MM.1S (cell line): ENCODE results near the gene RACGAP1.

Source experiments
- DNase-seq: peaks from one replicate; pipeline ENCODE4 v3.0.0-alpha.2; 2015
- H2AFZ ChIP-seq: fragments of 300-600 bp; sonication (generic); 2 replicates; pipeline ENCODE4 v1.6.0; 2016; ENCODE audit warnings: antibody characterized with exemption, low read length
- H3F3A ChIP-seq: fragments of 300-600 bp; sonication (generic); 2 replicates; pipeline ENCODE4 v1.6.1; 2016; ENCODE audit warnings: mild to moderate bottlenecking, antibody characterized with exemption, low read length, moderate library complexity, mixed read lengths; ENCODE audit not compliant: insufficient read depth
- H3K27ac ChIP-seq: fragments of 300-600 bp; sonication (generic); 2 replicates; pipeline ENCODE4 v1.5.1; 2016; ENCODE audit warnings: mild to moderate bottlenecking, low read length
- H3K27me3 ChIP-seq: fragments of 300-600 bp; sonication (generic); replicated peaks from 2 replicates; pipeline ENCODE4 v1.6.0; 2016; ENCODE audit warnings: low read length; ENCODE audit not compliant: insufficient read depth
- H3K36me3 ChIP-seq: fragments of 300-600 bp; sonication (generic); replicated peaks from 2 replicates; pipeline ENCODE4 v1.6.1; 2016; ENCODE audit warnings: mild to moderate bottlenecking, low read length, mixed read lengths; ENCODE audit not compliant: insufficient read depth
- H3K4me1 ChIP-seq: fragments of 300-600 bp; sonication (generic); 2 replicates; pipeline ENCODE4 v1.6.1; 2016; ENCODE audit warnings: low read length, mixed read lengths
- H3K4me2 ChIP-seq: fragments of 300-600 bp; sonication (generic); 2 replicates; pipeline ENCODE4 v1.6.0; 2016; ENCODE audit warnings: low read depth, low read length
- H3K4me3 ChIP-seq: fragments of 300-600 bp; sonication (generic); 2 replicates; pipeline ENCODE4 v1.5.1; 2016; ENCODE audit warnings: low read length, mixed read lengths
- H3K79me2 ChIP-seq: fragments of 300-600 bp; sonication (generic); 2 replicates; pipeline ENCODE4 v1.6.1; 2016; ENCODE audit warnings: mixed run types, low read length, mixed read lengths
- H3K9ac ChIP-seq: fragments of 300-600 bp; sonication (generic); 2 replicates; pipeline ENCODE4 v1.6.1; 2016; ENCODE audit warnings: low read length, mixed read lengths
- H3K9me2 ChIP-seq: fragments of 300-600 bp; sonication (generic); replicated peaks from 2 replicates; pipeline ENCODE4 v1.6.1; 2016; ENCODE audit warnings: mild to moderate bottlenecking, low read length, mixed read lengths; ENCODE audit not compliant: insufficient read depth
- H3K9me3 ChIP-seq: fragments of 300-600 bp; sonication (generic); replicated peaks from 2 replicates; pipeline ENCODE4 v1.6.1; 2016; ENCODE audit warnings: mild to moderate bottlenecking, low read length, mixed read lengths; ENCODE audit not compliant: insufficient read depth
- H4K20me1 ChIP-seq: fragments of 300-600 bp; sonication (generic); 2 replicates; pipeline ENCODE4 v1.6.1; 2016; ENCODE audit warnings: mild to moderate bottlenecking, low read length, moderate library complexity, mixed read lengths; ENCODE audit not compliant: insufficient read depth
- CTCF ChIP-seq: fragments of 300-600 bp; sonication (generic); IDR thresholded peaks from 2 replicates; pipeline ENCODE4 v1.5.1; 2016; ENCODE audit warnings: antibody characterized with exemption, low read length, mixed read lengths
- EZH2 ChIP-seq: fragments of 300-600 bp; sonication (generic); optimal IDR thresholded peaks from 2 replicates; pipeline ENCODE3; 2017; ENCODE audit warnings: low read depth, mild to moderate bottlenecking, antibody characterized with exemption, low read length, mixed read lengths
- EZH2phosphoT487 ChIP-seq: fragments of 300-600 bp; sonication (generic); IDR thresholded peaks from 2 replicates; pipeline ENCODE4 v1.6.1; 2018; ENCODE audit warnings: antibody characterized with exemption, low read length

RACGAP1 gene

GRCh38 chr12:50025187-50026059 is at the start of gene RACGAP1:
TSS of gene RACGAP1 (minus strand) at chr12:50025494. CDS start at chr12:50016715, 8,779 bp downstream.
- no peaks in the 10 kb centered on the region for H4K20me1 ChIP-seq
- H3F3A ChIP-seq = no peaks in the 10 kb centered on the region
- no peaks in the 10 kb centered on the region for H3K9me2 ChIP-seq
- H2AFZ ChIP-seq = peak within 1 kb of the TSS; percentile 75
- H3K4me2 ChIP-seq = peak within 1 kb of the TSS; percentile 88
- no peaks in the 10 kb centered on the region for H3K9me3 ChIP-seq
- H3K4me1 ChIP-seq = no peaks in the 10 kb centered on the region
- H3K4me3 ChIP-seq = peak within 1 kb of the TSS; percentile 84
- H3K36me3 ChIP-seq = 0 out of 2 replicates have a peak, but pooled peaks cover 3% of the 10 kb centered on the region
- DNase-seq = peak; percentile 100
- peak within 1 kb of the TSS; percentile 77 for H3K9ac ChIP-seq
- TF ChIP-seq EZH2 (no peak), EZH2phosphoT487 (no peak), CTCF (no peak)
- peaks cover 49% of the 10 kb centered on the region for H3K79me2 ChIP-seq
- peak within 1 kb of the TSS; percentile 53; the same call in 1 of the 2 replicates for H3K27ac ChIP-seq
- H3K27me3 ChIP-seq = no peaks in the 10 kb centered on the region

- H3K9ac ChIP-seq = no peak overlapping the region
- no peak overlapping the region for H2AFZ ChIP-seq
- no peaks in the 10 kb centered on the region for H3F3A ChIP-seq
- no peak for DNase-seq
- no peak overlapping the region for H3K27ac ChIP-seq
- no peaks in the 10 kb centered on the region for H3K9me3 ChIP-seq
- H4K20me1 ChIP-seq = no peaks in the 10 kb centered on the region
- no peak overlapping the region for H3K4me3 ChIP-seq
- H3K4me2 ChIP-seq = no peak overlapping the region
- TF ChIP-seq EZH2 = no peak
- TF ChIP-seq CTCF = no peak
- TF ChIP-seq EZH2phosphoT487 = no peak
- H3K4me1 ChIP-seq = no peaks in the 10 kb centered on the region
- no peaks in the 10 kb centered on the region for H3K9me2 ChIP-seq
- no peaks in the 10 kb centered on the region for H3K36me3 ChIP-seq
- H3K79me2 ChIP-seq = no peaks in the 10 kb centered on the region
- H3K27me3 ChIP-seq = no peaks in the 10 kb centered on the region
These were observed 48.4 kb upstream of the RACGAP1 start for GRCh38 chr12:50073712-50074111.

- no peaks in the 10 kb centered on the region for H3K79me2 ChIP-seq
- H3K4me2 ChIP-seq = no peak overlapping the region
- TF ChIP-seq EZH2phosphoT487 = no peak
- no peak for TF ChIP-seq CTCF
- no peak for TF ChIP-seq EZH2
- H3K4me1 ChIP-seq = no peaks in the 10 kb centered on the region
- H3K9ac ChIP-seq = no peak overlapping the region
- H3K9me2 ChIP-seq = no peaks in the 10 kb centered on the region
- no peak overlapping the region for H2AFZ ChIP-seq
- H3K9me3 ChIP-seq = no peaks in the 10 kb centered on the region
- no peaks in the 10 kb centered on the region for H3K27me3 ChIP-seq
- H3K27ac ChIP-seq = no peak overlapping the region
- H3K4me3 ChIP-seq = no peak overlapping the region
- no peaks in the 10 kb centered on the region for H4K20me1 ChIP-seq
- no peaks in the 10 kb centered on the region for H3F3A ChIP-seq
- H3K36me3 ChIP-seq = no peaks in the 10 kb centered on the region
- no peak for DNase-seq
These were observed 47.9 kb upstream of the RACGAP1 start for GRCh38 chr12:50073206-50073605.
